K562 (cell line): ENCODE results near the gene GYG1. TPM values are rescaled to one million over a fixed set of nuclear protein-coding genes. Genes with fewer than 3 reads are reported as not detected.

Experiments
- ATAC-seq: fragments of 200-7000 bp; cut with Tn5 transposase; 3 replicates; pipeline ENCODE4 v1.9.1; 2020; ENCODE audit warnings: moderate library complexity
- BruUV-seq: library from RNA; stranded (reverse); fragments of 400-500 nt; replicated peaks from 2 replicates; lab custom pipeline; 2021; lab: Mats Ljungman, UMichigan
- CTCF ChIA-PET: fragments of 300-600 bp; formaldehyde crosslinking; extraction: SDS; loops from one replicate; lab custom pipeline; 2021; ENCODE audit warnings: low intra/inter-chr PET ratio; lab: Yijun Ruan, JAX
- POLR2A ChIA-PET: fragments of 300-600, 350-650 bp; sonication (Branson Sonifier 250); formaldehyde crosslinking; extraction: SDS; loops from one replicate; lab custom pipeline; 2021; ENCODE audit warnings: antibody characterized with exemption, inconsistent platforms; lab: Yijun Ruan, JAX
- DNase-seq, 4 experiments: peaks; one replicate each; pipeline versions ENCODE4 v3.0.0 to v3.0.0-alpha.2; 2011 to 2018; ENCODE audit warnings: low spot score in 3 of 4, mixed read lengths in 3 of 4; ENCODE audit errors: extremely low read depth in 1 of 4
- FAIRE-seq: peaks from 2 replicates; lab custom pipeline; 2011; peaks lifted over from hg19 to GRCh38; lab: Jason Lieb, UNC
- H2AFZ ChIP-seq: 2 replicates; pipeline ENCODE4 v1.6.0; 2011; ENCODE audit warnings: low read depth, low read length, control low read depth, inconsistent platforms
- H3K27ac ChIP-seq: fragments of 200-600 bp; 3 replicates; pipeline ENCODE4 v1.8.0; 2011; ENCODE audit warnings: low read depth, mild to moderate bottlenecking, control low read depth, inconsistent platforms, low read length, moderate library complexity, mixed read lengths; ENCODE audit errors: extremely low read depth
- H3K27me3 ChIP-seq, 2 experiments: fragments of 300-600 bp in 1 of 2; 2 replicates in 1 of 2; 3 replicates in 1 of 2; pipeline versions ENCODE4 v1.6.0 to v1.8.0; 2011; ENCODE audit warnings: inconsistent platforms in 2 of 2, low read length in 2 of 2, mild to moderate bottlenecking in 1 of 2, mixed read lengths in 1 of 2, moderate library complexity in 1 of 2; ENCODE audit not compliant: control insufficient read depth in 2 of 2, insufficient read depth in 2 of 2
- H3K36me3 ChIP-seq: fragments of 300-600 bp; 3 replicates; pipeline ENCODE4 v1.8.0; 2011; ENCODE audit warnings: mild to moderate bottlenecking, low read length, inconsistent platforms; ENCODE audit not compliant: control insufficient read depth, insufficient read depth
- H3K4me1 ChIP-seq, 2 experiments: fragments of 200-600 bp in 1 of 2; replicated peaks in 1 of 2; 2 replicates in 1 of 2; 3 replicates in 1 of 2; pipeline versions ENCODE4 v1.5.1 to v1.8.0; 2011; ENCODE audit warnings: inconsistent platforms in 2 of 2, low read length in 2 of 2, mild to moderate bottlenecking in 1 of 2, mixed read lengths in 1 of 2, moderate library complexity in 1 of 2; ENCODE audit not compliant: control insufficient read depth in 2 of 2, insufficient read depth in 2 of 2
- H3K4me2 ChIP-seq: 2 replicates; pipeline ENCODE4 v1.6.1; 2011; ENCODE audit warnings: low read length, control low read depth, inconsistent platforms, mixed read lengths; ENCODE audit not compliant: insufficient read depth
- H3K4me3 ChIP-seq: fragments of 200-600 bp; sonication (generic), shearing (Covaris generic); 2 replicates; pipeline ENCODE4 v1.5.1; 2016; ENCODE audit warnings: control low read depth, inconsistent platforms
- H3K79me2 ChIP-seq: fragments of 200-600 bp; 3 replicates; pipeline ENCODE4 v1.8.0; 2011; ENCODE audit warnings: low read length, inconsistent platforms; ENCODE audit not compliant: control insufficient read depth, insufficient read depth
- H3K9ac ChIP-seq, 2 experiments: 2 replicates each; pipeline versions ENCODE4 v1.6.0 to v1.6.1; 2011; ENCODE audit warnings: low read depth in 2 of 2, low read length in 2 of 2, control low read depth in 1 of 2, inconsistent platforms in 1 of 2, mild to moderate bottlenecking in 1 of 2, mixed read lengths in 1 of 2; ENCODE audit not compliant: insufficient read depth in 1 of 2
- H3K9me1 ChIP-seq: one replicate; pipeline ENCODE4 v1.6.0; 2011; ENCODE audit warnings: inconsistent platforms, mild to moderate bottlenecking, low read length, moderate library complexity; ENCODE audit not compliant: control insufficient read depth, insufficient read depth
- H3K9me3 ChIP-seq: replicated peaks from 2 replicates; pipeline ENCODE4 v1.5.1; 2011; ENCODE audit warnings: low read depth, low read length, inconsistent platforms; ENCODE audit not compliant: control insufficient read depth, insufficient read depth
- H4K20me1 ChIP-seq: replicated peaks from 2 replicates; pipeline ENCODE4 v1.6.1; 2011; ENCODE audit warnings: low read length, inconsistent platforms, mixed read lengths; ENCODE audit not compliant: control insufficient read depth, insufficient read depth
- ASH1L ChIP-seq: fragments of 450-650 bp; IDR thresholded peaks from 2 replicates; pipeline ENCODE4 v1.6.1; 2018; ENCODE audit warnings: borderline replicate concordance, mild to moderate bottlenecking, low read depth; ENCODE audit not compliant: partially characterized antibody
- BCL6 ChIP-seq: fragments of 250-450 bp; sonication (Bioruptor Pico); IDR thresholded peaks from 2 replicates; pipeline ENCODE4 v1.4.0; 2020
- CBX3 ChIP-seq, 2 experiments: IDR thresholded peaks; 1 replicate in 1 of 2; 2 replicates in 1 of 2; pipeline ENCODE4 v1.6.1; 2012; ENCODE audit warnings: inconsistent platforms in 2 of 2, low read length in 2 of 2, borderline replicate concordance in 1 of 2, control low read depth in 1 of 2
- CBX8 ChIP-seq: fragments of 200-600 bp; sonication (generic); IDR thresholded peaks from 2 replicates; pipeline ENCODE4 v1.6.1; 2012; ENCODE audit warnings: borderline replicate concordance, mixed run types, low read depth, mild to moderate bottlenecking, moderate library complexity, mixed read lengths, low read length, control low read depth, inconsistent platforms; ENCODE audit not compliant: poor library complexity, severe bottlenecking; ENCODE audit errors: extremely low read depth
- CHD2 ChIP-seq: IDR thresholded peaks from 2 replicates; pipeline ENCODE4 v1.6.1; 2011; ENCODE audit warnings: low read depth, low read length
- PTRF ChIP-seq: fragments of 450-650 bp; IDR thresholded peaks from 2 replicates; pipeline ENCODE4 v1.6.1; 2016; ENCODE audit warnings: mild to moderate bottlenecking, missing genetic modification characterization, missing compliant biosample characterization
- SAFB2 ChIP-seq: fragments of 200-400 bp; formaldehyde crosslinking; IDR thresholded peaks from 2 replicates; pipeline ENCODE4 v1.6.1; 2018; ENCODE audit warnings: borderline replicate concordance, low read length, low read depth, moderate library complexity; ENCODE audit not compliant: severe bottlenecking
- SRF ChIP-seq, 2 experiments: fragments of 250-450, 450-650 bp in 1 of 2; sonication (Bioruptor Pico) in 1 of 2; sonication (generic) in 1 of 2; formaldehyde crosslinking; IDR thresholded peaks; 2 replicates each; pipeline versions ENCODE4 v1.5.0 to v1.5.1; 2020 to 2022; ENCODE audit warnings: mild to moderate bottlenecking in 1 of 2, missing genetic modification reagents in 1 of 2
- ZNF143 ChIP-seq: sonication (generic); formaldehyde crosslinking; IDR thresholded peaks from 2 replicates; pipeline ENCODE4 v1.9.0; 2022; ENCODE audit warnings: mild to moderate bottlenecking, missing genetic modification reagents
- ZNF785 ChIP-seq: fragments of 250-450 bp; sonication (Bioruptor Pico); IDR thresholded peaks from 2 replicates; pipeline ENCODE4 v1.4.0; 2020; ENCODE audit warnings: mild to moderate bottlenecking
- WGBS: fragments of 100-300 bp; shearing (Covaris generic); methylation state at CpG from one replicate; pipeline ENCODE4 v1.1.6; 2016; ENCODE audit warnings: low coverage, mixed read lengths; ENCODE audit not compliant: insufficient coverage; ENCODE audit errors: missing lambda C conversion rate; 5-methylcytosine and 5-hydroxymethylcytosine counted together
- in situ Hi-C: fragments of 300-500 bp; cut with MboI; formaldehyde crosslinking; loops from 4 replicates; pipeline ENCODE4 v1.15.0; 2018; ENCODE audit warnings: inconsistent platforms, mixed read lengths
- intact Hi-C: fragments of 100-400 bp; cut with micrococcal nuclease; formaldehyde crosslinking; loops from 2 replicates; pipeline ENCODE4 v1.14.2; 2022
- polyA plus RNA-seq, 8 experiments: library from polyadenylated mRNA; depleted of rRNA in 4 of 8; stranded (reverse) in 5 of 8; unstranded in 3 of 8; fragments of >200 nt; fragmentation: Nextera tagmentation in 2 of 8; fragmentation: Illumina TruSeq in 1 of 8; extraction: Ambion mirVana in 2 of 8; extraction: Trizol in 1 of 8; gene quantifications; 2 replicates each; pipeline versions ENCODE4 v1.2.1 to v1.2.3, GENCODE V29; 2011 to 2014; ENCODE audit warnings: inconsistent platforms in 1 of 8, missing spikeins in 1 of 8
- total RNA-seq, 7 experiments: library from RNA; depleted of rRNA in 6 of 7; stranded (reverse); fragments of >200 nt in 6 of 7; fragmentation: Illumina TruSeq in 2 of 7; extraction: Trizol in 2 of 7; gene quantifications; 2 replicates each; pipeline versions ENCODE4 v1.2.1 to v1.2.3, GENCODE V29; 2011 to 2021; ENCODE audit warnings: low replicate concordance in 1 of 7
- TF ChIP-seq, protein P1 (sequence below): fragments of 250-450 bp; sonication (Bioruptor Pico); IDR thresholded peaks from 2 replicates; pipeline ENCODE4 v1.4.0; 2020

Gene GYG1
- total and polyA plus RNA-seq, 9 of the 15 experiments (the other 6 are each of a cell fraction or from before 2014, with no cell fraction given) = 14.6 to 38.4 (median 24.6) TPM

DNA sequence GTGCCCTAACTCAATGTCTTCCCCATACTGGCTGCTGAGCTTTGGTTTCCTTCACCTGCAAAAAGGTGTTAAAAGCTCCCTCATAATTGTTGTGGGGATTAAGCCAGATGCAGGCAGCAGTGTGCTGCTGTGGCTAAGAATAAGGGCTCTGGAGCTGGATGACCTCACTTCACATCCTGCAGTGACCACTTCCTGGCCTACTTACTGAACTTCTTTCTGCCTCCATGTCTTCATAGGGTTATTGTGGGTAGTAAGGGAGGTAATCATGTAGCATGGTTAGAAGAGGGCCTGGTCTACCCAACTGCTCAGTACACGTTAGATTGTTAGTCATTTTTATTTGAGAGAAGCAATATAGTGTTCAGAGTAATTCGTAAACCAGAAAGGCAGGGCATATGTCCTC is 18.4 kb downstream of the GYG1 start:
- DNase-seq = no peak

DNA sequence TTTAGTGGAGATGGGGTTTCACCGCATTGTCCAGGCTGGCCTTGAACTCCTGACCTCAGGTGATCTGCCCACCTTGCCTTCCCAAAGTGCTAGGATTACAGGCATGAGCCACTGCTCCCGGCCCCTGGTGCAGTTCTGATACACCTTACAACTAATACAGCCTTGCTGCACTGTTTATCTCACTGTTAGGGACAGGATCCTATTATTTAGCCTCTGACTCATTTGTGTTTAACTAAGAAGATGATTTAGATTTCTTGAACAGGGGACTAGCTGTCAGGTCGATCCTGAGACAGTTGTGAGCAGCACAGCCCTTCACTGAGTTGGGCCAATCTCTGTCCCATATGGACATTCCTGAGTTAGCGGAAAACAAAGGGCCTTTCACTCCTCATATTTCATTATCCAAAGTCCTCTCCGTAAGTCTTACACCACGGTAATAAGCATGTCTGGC is 19.2 kb downstream of the GYG1 start:
- Histone ChIP-seq H2AFZ (no peak overlapping the region), H3K4me3 (no peak overlapping the region), H3K79me2 (no peaks in the 10 kb centered on the region), H3K9ac (no peak overlapping the region), H4K20me1 (no peaks in the 10 kb centered on the region), H3K4me2 (no peak overlapping the region), H3K27me3 (no peaks in the 10 kb centered on the region), H3K9me3 (no peaks in the 10 kb centered on the region), H3K27ac (no peak overlapping the region), H3K9me1 (no peaks in the 10 kb centered on the region), H3K36me3 (peaks cover 27% of the 10 kb centered on the region), H3K4me1 (no peaks in the 10 kb centered on the region; a peak in 1 of 5 replicates)
- ChIA-PET CTCF (no interaction called here), POLR2A (no interaction called here)
- DNase-seq = no peak
- no peak for ATAC-seq
- no TSS peak for BruUV-seq
- intact Hi-C loops = no loop called here
- no peak for TF ChIP-seq BCL6 (CRISPR knock-in tag)
- TF ChIP-seq, protein P1, sequence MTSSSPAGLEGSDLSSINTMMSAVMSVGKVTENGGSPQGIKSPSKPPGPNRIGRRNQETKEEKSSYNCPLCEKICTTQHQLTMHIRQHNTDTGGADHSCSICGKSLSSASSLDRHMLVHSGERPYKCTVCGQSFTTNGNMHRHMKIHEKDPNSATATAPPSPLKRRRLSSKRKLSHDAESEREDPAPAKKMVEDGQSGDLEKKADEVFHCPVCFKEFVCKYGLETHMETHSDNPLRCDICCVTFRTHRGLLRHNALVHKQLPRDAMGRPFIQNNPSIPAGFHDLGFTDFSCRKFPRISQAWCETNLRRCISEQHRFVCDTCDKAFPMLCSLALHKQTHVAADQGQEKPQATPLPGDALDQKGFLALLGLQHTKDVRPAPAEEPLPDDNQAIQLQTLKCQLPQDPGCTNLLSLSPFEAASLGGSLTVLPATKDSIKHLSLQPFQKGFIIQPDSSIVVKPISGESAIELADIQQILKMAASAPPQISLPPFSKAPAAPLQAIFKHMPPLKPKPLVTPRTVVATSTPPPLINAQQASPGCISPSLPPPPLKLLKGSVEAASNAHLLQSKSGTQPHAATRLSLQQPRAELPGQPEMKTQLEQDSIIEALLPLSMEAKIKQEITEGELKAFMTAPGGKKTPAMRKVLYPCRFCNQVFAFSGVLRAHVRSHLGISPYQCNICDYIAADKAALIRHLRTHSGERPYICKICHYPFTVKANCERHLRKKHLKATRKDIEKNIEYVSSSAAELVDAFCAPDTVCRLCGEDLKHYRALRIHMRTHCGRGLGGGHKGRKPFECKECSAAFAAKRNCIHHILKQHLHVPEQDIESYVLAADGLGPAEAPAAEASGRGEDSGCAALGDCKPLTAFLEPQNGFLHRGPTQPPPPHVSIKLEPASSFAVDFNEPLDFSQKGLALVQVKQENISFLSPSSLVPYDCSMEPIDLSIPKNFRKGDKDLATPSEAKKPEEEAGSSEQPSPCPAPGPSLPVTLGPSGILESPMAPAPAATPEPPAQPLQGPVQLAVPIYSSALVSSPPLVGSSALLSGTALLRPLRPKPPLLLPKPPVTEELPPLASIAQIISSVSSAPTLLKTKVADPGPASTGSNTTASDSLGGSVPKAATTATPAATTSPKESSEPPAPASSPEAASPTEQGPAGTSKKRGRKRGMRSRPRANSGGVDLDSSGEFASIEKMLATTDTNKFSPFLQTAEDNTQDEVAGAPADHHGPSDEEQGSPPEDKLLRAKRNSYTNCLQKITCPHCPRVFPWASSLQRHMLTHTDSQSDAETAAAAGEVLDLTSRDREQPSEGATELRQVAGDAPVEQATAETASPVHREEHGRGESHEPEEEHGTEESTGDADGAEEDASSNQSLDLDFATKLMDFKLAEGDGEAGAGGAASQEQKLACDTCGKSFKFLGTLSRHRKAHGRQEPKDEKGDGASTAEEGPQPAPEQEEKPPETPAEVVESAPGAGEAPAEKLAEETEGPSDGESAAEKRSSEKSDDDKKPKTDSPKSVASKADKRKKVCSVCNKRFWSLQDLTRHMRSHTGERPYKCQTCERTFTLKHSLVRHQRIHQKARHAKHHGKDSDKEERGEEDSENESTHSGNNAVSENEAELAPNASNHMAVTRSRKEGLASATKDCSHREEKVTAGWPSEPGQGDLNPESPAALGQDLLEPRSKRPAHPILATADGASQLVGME (CRISPR knock-in tag) = no peak
- TF ChIP-seq ASH1L = no peak
- TF ChIP-seq ZNF143 (CRISPR knock-in tag) = no peak
- FAIRE-seq = no peak
- in situ Hi-C loops = no loop called here
- WGBS = 64% methylated on average over 6 of the region's 6 CpGs

More for the DNA sequence above, 18.4 kb downstream of the GYG1 start:
- Histone ChIP-seq H3K27me3 (no peaks in the 10 kb centered on the region), H3K4me1 (no peaks in the 10 kb centered on the region), H3K27ac (no peak overlapping the region), H3K9me3 (no peaks in the 10 kb centered on the region), H3K4me3 (no peak overlapping the region), H4K20me1 (no peaks in the 10 kb centered on the region), H3K36me3 (peaks cover 27% of the 10 kb centered on the region), H3K9me1 (no peaks in the 10 kb centered on the region), H2AFZ (no peak overlapping the region), H3K79me2 (no peaks in the 10 kb centered on the region), H3K4me2 (no peak overlapping the region), H3K9ac (no peak overlapping the region)
- in situ Hi-C loops (no loop called here), intact Hi-C loops (no loop called here)
- TF ChIP-seq CBX3 (IDR thresholded peaks at IDR 0.05; ENCODE audit: borderline replicate concordance in 1 of 2, low read length in 2 of 2) = no peak
- no peak for TF ChIP-seq SAFB2
- no peak for TF ChIP-seq ZNF785
- no peak for TF ChIP-seq PTRF (tag)
- no peak for TF ChIP-seq SRF (CRISPR knock-in tag; IDR thresholded peaks at IDR 0.05)
- no peak for TF ChIP-seq CBX8
- no peak for TF ChIP-seq CHD2
- ChIA-PET POLR2A (no interaction called here), CTCF (no interaction called here)
- 96% methylated on average over 2 of the region's 2 CpGs for WGBS
- no TSS peak for BruUV-seq
- ATAC-seq (no peak), FAIRE-seq (no peak)
